Activated T-cell treated with anti-CD3 and anti-CD28 coated beads, Interleukin-2, amount 50 U/mL, for 48 hours (primary cell): Measurements from ENCODE around the gene CD200R1.
"Not testable (repeated sequence)": the region's sequence is repeated elsewhere in the genome, so short reads cannot be mapped to it uniquely, and the experiment has no call there.

Source experiments
- DNase-seq, 2 experiments: peaks; one replicate each; pipeline ENCODE4 v3.0.0-alpha.2; 2020

CD200R1 gene

DNA sequence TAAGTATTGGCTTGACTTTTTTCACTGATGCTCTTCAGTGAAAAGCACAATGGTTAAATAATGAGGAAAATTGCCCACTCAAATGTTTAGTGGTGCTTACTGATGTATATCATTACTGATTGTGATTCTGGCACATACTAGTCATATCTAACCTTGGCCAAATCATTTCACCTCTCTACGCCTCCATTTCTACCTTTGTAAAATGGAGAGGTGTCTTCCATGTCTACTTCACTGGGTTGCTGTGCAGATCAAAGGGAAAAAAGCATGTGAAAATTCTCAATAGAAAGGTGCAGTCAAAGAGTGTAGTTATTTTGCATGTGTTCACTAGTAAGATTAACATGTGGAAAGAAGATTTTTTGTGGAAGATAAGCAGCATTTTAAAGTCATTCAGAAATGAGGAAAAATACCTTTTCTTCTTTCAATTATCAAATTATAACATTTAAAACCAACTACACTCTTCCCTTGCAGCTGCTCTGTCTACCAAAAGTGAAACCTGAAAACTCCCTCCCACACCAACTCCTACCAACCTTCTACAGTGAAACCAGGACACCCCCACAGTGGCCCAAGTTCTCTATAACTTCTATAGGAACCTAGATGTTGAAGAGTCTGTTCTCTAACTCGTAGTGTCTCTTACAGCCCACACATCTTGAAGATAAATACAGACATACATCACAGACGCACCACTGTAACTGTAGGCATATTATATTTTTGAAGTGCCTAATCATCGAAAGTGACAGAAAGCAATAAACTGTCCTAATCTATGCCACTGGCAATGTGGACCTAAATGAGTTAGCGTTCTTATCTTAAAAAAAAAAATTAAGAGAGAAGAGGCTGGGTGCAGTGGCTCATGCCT is 1.4 kb downstream of the CD200R1 start:
- DNase-seq = peak; percentile 52 to 60

GRCh38 chr3:112972158-112972557 is 2.7 kb downstream of the CD200R1 start:
- no peak for DNase-seq

DNA sequence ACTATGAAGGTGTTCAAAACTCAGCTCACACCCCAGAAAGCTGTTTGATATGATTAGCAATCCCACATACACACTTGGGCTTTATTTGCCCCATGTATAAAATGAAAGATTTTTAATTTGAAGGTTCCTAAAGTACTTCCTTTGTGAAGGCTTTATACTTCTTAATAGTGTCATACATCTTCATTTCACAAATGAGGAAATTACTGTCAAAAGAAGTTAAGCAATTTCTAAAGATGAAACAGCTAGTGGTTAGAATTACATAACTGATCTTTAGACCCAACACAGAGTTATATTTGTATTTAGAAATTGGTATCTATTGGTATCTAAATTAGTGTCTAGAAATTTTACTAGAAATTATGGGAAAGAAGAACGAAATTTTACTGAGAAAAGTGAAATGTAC is 7.1 kb downstream of the CD200R1 start:
- no peak for DNase-seq

- no peak for DNase-seq
These were observed 7.5 kb downstream of the CD200R1 start for GRCh38 chr3:112967425-112967824.

- no peak for DNase-seq
These were observed 8.3 kb downstream of the CD200R1 start for GRCh38 chr3:112966633-112967032.

- DNase-seq = no peak
These were observed 9.2 kb downstream of the CD200R1 start for GRCh38 chr3:112965656-112966055.

- no peak for DNase-seq
These were observed 11.2 kb downstream of the CD200R1 start for GRCh38 chr3:112963683-112964082.

DNA sequence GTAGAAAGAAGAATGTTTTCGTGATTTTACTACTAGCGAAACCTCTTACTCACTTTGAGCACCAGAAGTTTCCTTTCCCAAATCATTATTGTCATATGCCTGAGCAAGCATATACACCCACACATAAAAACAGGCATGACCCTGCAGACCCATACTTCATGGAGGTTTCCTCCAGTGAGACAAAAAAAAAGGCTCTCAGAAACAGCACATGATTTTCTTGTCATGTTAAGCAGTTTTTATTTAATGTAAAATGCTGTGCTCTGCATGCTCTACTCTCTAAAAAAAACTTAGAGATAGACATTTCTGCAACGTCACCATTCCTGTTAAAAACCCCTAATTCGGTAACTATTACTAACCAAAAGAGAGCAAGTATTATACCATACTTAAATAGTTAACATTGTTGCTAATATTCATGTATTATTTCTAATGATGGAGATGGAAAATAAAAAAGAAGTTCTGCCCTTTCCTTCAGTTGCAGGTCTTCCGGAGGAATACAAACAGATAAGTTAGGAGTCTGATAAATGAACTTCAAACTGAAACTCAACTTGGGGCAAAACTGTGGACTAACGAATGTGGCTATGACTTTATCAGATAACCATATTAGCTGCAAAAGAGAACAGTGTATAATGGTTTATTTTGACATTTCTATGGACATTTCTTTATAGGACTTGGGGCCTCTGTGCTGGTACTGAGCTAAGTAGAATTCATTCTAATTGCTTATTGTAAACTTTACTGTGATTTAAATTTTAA is 15.9 kb downstream of the CD200R1 start:
- DNase-seq = no peak

DNA sequence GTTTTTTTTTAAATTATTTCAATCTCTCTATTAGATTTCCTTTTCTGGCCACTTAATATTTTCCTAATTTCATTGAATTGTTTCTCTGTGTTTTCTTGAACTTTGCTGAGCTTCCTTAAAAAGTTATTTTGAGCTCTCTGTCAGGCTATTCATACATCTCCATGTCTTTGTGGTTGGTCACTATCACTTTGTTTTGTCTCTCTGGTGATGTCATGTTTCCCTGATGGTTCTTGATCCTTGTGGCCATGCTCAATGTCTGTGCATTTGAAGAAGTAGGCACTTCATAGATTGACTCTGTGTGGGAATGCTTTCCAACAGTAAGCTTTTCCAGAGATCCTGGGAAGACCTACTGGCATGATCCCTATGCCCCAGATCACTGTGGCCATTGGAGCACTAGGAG is 18.6 kb downstream of the CD200R1 start:
- no peak for DNase-seq

DNA sequence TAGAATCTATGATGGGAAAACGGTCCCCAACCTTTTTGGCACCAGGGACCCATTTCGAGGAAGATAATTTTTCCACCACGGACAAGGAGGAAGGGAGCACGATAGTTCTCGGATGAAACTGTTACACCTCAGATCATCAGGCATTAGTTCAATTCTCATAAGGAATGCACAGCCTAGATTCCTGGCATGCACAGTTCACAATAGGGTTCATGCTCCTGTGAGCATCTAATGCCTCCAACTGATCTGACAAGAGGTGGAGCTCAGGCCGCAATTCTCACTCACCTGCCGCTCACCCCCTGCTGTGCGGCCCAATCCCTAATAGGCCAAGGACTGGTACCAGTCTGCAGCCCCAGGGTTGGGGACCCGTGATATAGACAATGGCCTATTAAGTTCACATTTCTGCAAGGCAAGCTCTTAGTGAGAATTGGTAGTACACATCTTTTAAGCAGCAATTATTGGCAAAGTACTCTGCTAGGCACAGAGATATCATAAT is 26.5 kb downstream of the CD200R1 start:
- no peak for DNase-seq

- peak in 1 of 2 experiments; percentile 17 for DNase-seq
These were observed 43.0 kb downstream of the CD200R1 start for GRCh38 chr3:112931736-112932521.

GRCh38 chr3:112930771-112931170 is 44.1 kb downstream of the CD200R1 start:
- no peak for DNase-seq

- no peak for DNase-seq
These were observed 48.9 kb downstream of the CD200R1 start for GRCh38 chr3:112925969-112926368.

DNA sequence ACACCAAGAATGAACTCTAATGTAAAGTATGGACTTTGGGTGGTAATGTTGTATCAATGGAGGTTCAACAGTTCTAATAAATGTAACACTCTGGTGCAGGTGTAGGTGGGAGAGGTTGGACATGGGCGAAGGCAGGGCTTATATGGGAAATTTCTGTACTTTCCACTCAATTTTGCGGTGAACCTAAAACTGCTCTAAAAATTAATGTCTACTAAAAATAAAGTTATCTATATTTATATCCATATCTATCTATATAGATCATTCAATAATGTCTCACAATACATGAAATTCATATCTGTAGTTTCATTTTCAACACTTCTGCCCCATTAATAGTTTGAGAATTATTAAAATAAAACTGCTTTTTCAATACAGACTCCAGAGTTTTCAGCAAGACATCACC is 49.3 kb downstream of the CD200R1 start:
- no peak for DNase-seq

GRCh38 chr3:112919541-112919940 is 55.4 kb downstream of the CD200R1 start:
- DNase-seq = not testable (repeated sequence)

- DNase-seq = no peak
These were observed 66.7 kb downstream of the CD200R1 start for GRCh38 chr3:112908252-112908651.

- no peak for DNase-seq
These were observed 70.1 kb downstream of the CD200R1 start for GRCh38 chr3:112904786-112905185.

DNA sequence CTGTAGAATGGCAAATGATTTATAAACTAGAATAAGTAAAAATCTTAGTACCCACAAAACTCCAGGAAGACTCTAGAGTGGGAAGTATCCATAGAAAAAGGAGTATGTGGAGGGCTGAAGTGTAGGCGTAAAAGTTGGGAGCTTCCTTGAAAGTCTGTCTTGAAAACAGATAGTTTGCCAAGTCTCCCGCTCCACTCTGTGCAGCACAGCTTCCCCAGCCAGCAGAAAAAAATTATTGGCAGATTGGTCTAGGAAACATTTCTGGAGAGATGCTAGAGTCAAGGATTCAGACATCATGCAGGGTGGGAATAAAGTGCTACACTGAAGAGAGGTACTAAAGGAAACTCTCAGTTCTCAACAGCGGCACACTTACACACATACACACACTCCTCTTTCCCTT is 74.8 kb downstream of the CD200R1 start:
- no peak for DNase-seq

DNA sequence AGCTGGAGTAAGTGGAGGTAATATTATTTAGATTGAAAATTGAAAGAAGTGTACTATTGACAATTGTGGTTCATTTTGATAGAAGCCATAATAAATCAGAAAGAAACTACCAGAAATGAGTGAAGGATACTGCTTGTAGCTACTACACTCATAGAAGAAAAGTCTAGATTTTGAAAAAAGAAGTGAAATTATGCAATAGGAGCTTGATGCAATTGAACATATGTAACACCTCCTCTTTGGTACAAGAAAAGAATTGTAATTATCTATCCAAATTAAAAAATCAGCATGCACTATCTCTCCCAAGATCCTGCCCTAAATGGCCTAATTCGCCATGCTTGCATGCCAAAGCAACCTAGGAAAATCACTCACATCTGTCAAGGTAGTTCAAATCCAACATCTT is 77.1 kb downstream of the CD200R1 start:
- no peak for DNase-seq

GRCh38 chr3:112894258-112894657 is 80.6 kb downstream of the CD200R1 start:
- DNase-seq = no peak

GRCh38 chr3:112889357-112889756 is 85.5 kb downstream of the CD200R1 start:
- no peak for DNase-seq

GRCh38 chr3:112888381-112889085 is 86.4 kb downstream of the CD200R1 start:
- no peak for DNase-seq
